HCT116 (cell line): Measurements from ENCODE around the gene PLOD1. TPM values are rescaled to one million over a fixed set of nuclear protein-coding genes. Genes with fewer than 3 reads are reported as not detected.

ENCODE experiments used
- ATAC-seq: fragments of 200-7000 bp; cut with Tn5 transposase; 2 replicates; pipeline ENCODE4 v1.9.1; 2020; ENCODE audit warnings: mild to moderate bottlenecking, moderate library complexity
- BruUV-seq: library from RNA; stranded (reverse); fragments of 400-500 nt; replicated peaks from 2 replicates; lab custom pipeline; 2021; lab: Mats Ljungman, UMichigan
- CTCF ChIA-PET: fragments of 300-600 bp; sonication (Branson Sonifier 250); formaldehyde crosslinking; loops from one replicate; lab custom pipeline; 2021; ENCODE audit warnings: antibody characterized with exemption; lab: Charles Lee
- POLR2A ChIA-PET: fragments of 300-600, 350-600 bp; sonication (Branson Sonifier 250); formaldehyde crosslinking; loops from one replicate; lab custom pipeline; 2021; ENCODE audit warnings: antibody characterized with exemption; lab: Charles Lee
- RAD21 ChIA-PET, 2 experiments: fragments of 300-600 bp; sonication (Branson Sonifier 250); formaldehyde crosslinking; loops; one replicate each; lab custom pipeline; 2023; ENCODE audit warnings: low total read pairs in 2 of 2; ENCODE audit not compliant: uncharacterized antibody in 2 of 2, unreplicated experiment in 2 of 2, low non-redundant PET in 1 of 2; lab: Charles Lee
- DNase-seq: peaks from one replicate; pipeline ENCODE4 v3.0.0-alpha.2; 2010; ENCODE audit warnings: low read depth, low spot score
- H2AFZ ChIP-seq: fragments of 200-600 bp; shearing (Covaris generic), sonication (generic); 2 replicates; pipeline ENCODE4 v1.6.1; 2017; ENCODE audit warnings: low read depth, mixed run types, mixed read lengths, antibody characterized with exemption, low read length; ENCODE audit not compliant: poor library complexity, severe bottlenecking
- H3K27ac ChIP-seq: 2 replicates; pipeline ENCODE4 v1.5.1; 2012; ENCODE audit warnings: low read depth, low read length
- H3K27me3 ChIP-seq: fragments of 200-600 bp; sonication (generic); 2 replicates; pipeline ENCODE4 v1.6.1; 2016; ENCODE audit warnings: mixed run types, low read length, mixed read lengths; ENCODE audit not compliant: insufficient read depth
- H3K36me3 ChIP-seq, 2 experiments: fragments of 200-500 bp in 1 of 2; fragments of 200-600 bp in 1 of 2; sonication (Bioruptor generic) in 1 of 2; sonication (generic) in 1 of 2; 2 replicates each; pipeline versions ENCODE4 v1.5.1 to v1.6.1; 2014 to 2016; ENCODE audit warnings: low read length in 2 of 2, inconsistent platforms in 1 of 2, mixed read lengths in 1 of 2, mixed run types in 1 of 2; ENCODE audit not compliant: insufficient read depth in 2 of 2, control insufficient read depth in 1 of 2
- H3K4me1 ChIP-seq, 2 experiments: fragments of 200-600 bp in 1 of 2; sonication (generic) in 1 of 2; 2 replicates each; pipeline versions ENCODE4 v1.5.1 to v1.6.1; 2012 to 2017; ENCODE audit warnings: low read length in 2 of 2, inconsistent platforms in 1 of 2, mild to moderate bottlenecking in 1 of 2, mixed read lengths in 1 of 2, mixed run types in 1 of 2, moderate library complexity in 1 of 2; ENCODE audit not compliant: insufficient read depth in 2 of 2, control insufficient read depth in 1 of 2
- H3K4me2 ChIP-seq: fragments of 200-600 bp; sonication (generic); 2 replicates; pipeline ENCODE4 v1.6.1; 2017; ENCODE audit warnings: mixed run types, low read length, mixed read lengths
- H3K4me3 ChIP-seq, 2 experiments: fragments of 200-600 bp in 1 of 2; sonication (generic) in 1 of 2; replicated peaks in 1 of 2; 2 replicates each; pipeline ENCODE4 v1.5.1; 2011 to 2016; ENCODE audit warnings: low read length in 2 of 2, control low read depth in 1 of 2, low read depth in 1 of 2, mild to moderate bottlenecking in 1 of 2, mixed read lengths in 1 of 2, mixed run types in 1 of 2
- H3K79me2 ChIP-seq: fragments of 200-600 bp; sonication (generic); 2 replicates; pipeline ENCODE4 v1.6.1; 2017; ENCODE audit warnings: mild to moderate bottlenecking, mixed run types, low read length, moderate library complexity, mixed read lengths; ENCODE audit not compliant: insufficient read depth
- H3K9ac ChIP-seq: fragments of 200-600 bp; sonication (generic); 2 replicates; pipeline ENCODE4 v1.6.1; 2016; ENCODE audit warnings: low read length, mixed read lengths
- H3K9me2 ChIP-seq: fragments of 200-600 bp; sonication (generic), shearing (Covaris generic); 2 replicates; pipeline ENCODE4 v1.6.1; 2017; ENCODE audit warnings: mixed run types, mild to moderate bottlenecking, moderate library complexity; ENCODE audit not compliant: insufficient read depth
- H3K9me3 ChIP-seq, 2 experiments: fragments of 200-500 bp in 1 of 2; fragments of 200-600 bp in 1 of 2; sonication (Bioruptor generic) in 1 of 2; sonication (generic) in 1 of 2; 2 replicates each; pipeline ENCODE4 v1.6.1; 2014 to 2017; ENCODE audit warnings: low read length in 2 of 2, mixed read lengths in 2 of 2, inconsistent platforms in 1 of 2, low read depth in 1 of 2, mild to moderate bottlenecking in 1 of 2, mixed run types in 1 of 2, moderate library complexity in 1 of 2; ENCODE audit not compliant: control insufficient read depth in 1 of 2, insufficient read depth in 1 of 2
- H4K20me1 ChIP-seq: fragments of 200-600 bp; sonication (generic), shearing (Covaris generic); 2 replicates; pipeline ENCODE4 v1.6.1; 2017; ENCODE audit warnings: mixed run types, mild to moderate bottlenecking, moderate library complexity; ENCODE audit not compliant: insufficient read depth
- ATF3 ChIP-seq: IDR thresholded peaks from 2 replicates; pipeline ENCODE4 v1.6.1; 2012
- CBX3 ChIP-seq: IDR thresholded peaks from 2 replicates; pipeline ENCODE4 v1.6.1; 2012; ENCODE audit warnings: low read depth
- CEBPB ChIP-seq: IDR thresholded peaks from 2 replicates; pipeline ENCODE4 v1.6.1; 2012; ENCODE audit warnings: low read depth
- CTCF ChIP-seq, 3 experiments: fragments of 200-600 bp in 1 of 3; sonication (generic) in 1 of 3; IDR thresholded peaks in 2 of 3; conservative IDR thresholded peaks in 1 of 3; 2 replicates each; pipeline ENCODE4 v1.5.1; 2012 to 2017; ENCODE audit warnings: low read depth in 2 of 3, low read length in 2 of 3, antibody characterized with exemption in 1 of 3, borderline replicate concordance in 1 of 3, control low read depth in 1 of 3, mild to moderate bottlenecking in 1 of 3, mixed read lengths in 1 of 3, mixed run types in 1 of 3, moderate library complexity in 1 of 3; ENCODE audit not compliant: insufficient read depth in 1 of 3
- EGR1 ChIP-seq: IDR thresholded peaks from 2 replicates; pipeline ENCODE4 v1.6.1; 2012; ENCODE audit warnings: low read depth
- ELF1 ChIP-seq: IDR thresholded peaks from 2 replicates; pipeline ENCODE4 v1.6.1; 2012; ENCODE audit warnings: low read depth, borderline replicate concordance
- EZH2 ChIP-seq: fragments of 200-600 bp; sonication (generic); IDR thresholded peaks from 2 replicates; pipeline ENCODE4 v1.6.1; 2017; ENCODE audit warnings: antibody characterized with exemption, mixed run types
- FOSL1 ChIP-seq: IDR thresholded peaks from 2 replicates; pipeline ENCODE4 v1.6.1; 2012; ENCODE audit warnings: low read depth
- JUND ChIP-seq: IDR thresholded peaks from 2 replicates; pipeline ENCODE4 v1.6.1; 2012
- POLR2A ChIP-seq: IDR thresholded peaks from 2 replicates; pipeline ENCODE4 v1.7.0; 2011; ENCODE audit warnings: borderline replicate concordance; ENCODE audit not compliant: insufficient read depth, insufficient read length; ENCODE audit errors: extremely low read depth
- POLR2AphosphoS5 ChIP-seq: IDR thresholded peaks from 2 replicates; pipeline ENCODE4 v1.6.1; 2011; ENCODE audit warnings: mild to moderate bottlenecking, low read depth, low read length, moderate library complexity
- REST ChIP-seq: IDR thresholded peaks from 2 replicates; pipeline ENCODE4 v1.6.1; 2012; ENCODE audit warnings: low read depth
- SRF ChIP-seq: IDR thresholded peaks from 2 replicates; pipeline ENCODE4 v1.6.1; 2012; ENCODE audit warnings: low read depth
- TCF7L2 ChIP-seq: IDR thresholded peaks from 2 replicates; pipeline ENCODE4 v1.7.0; 2011; ENCODE audit warnings: borderline replicate concordance, inconsistent platforms; ENCODE audit not compliant: insufficient read depth, insufficient read length; ENCODE audit errors: extremely low read depth
- YY1 ChIP-seq: IDR thresholded peaks from 2 replicates; pipeline ENCODE4 v1.6.1; 2011; ENCODE audit warnings: low read length, low read depth, moderate library complexity, mild to moderate bottlenecking; ENCODE audit not compliant: insufficient replicate concordance; ENCODE audit errors: extremely low read depth
- ZBTB33 ChIP-seq: IDR thresholded peaks from 2 replicates; pipeline ENCODE4 v1.6.1; 2011; ENCODE audit warnings: mild to moderate bottlenecking, low read length, moderate library complexity; ENCODE audit not compliant: insufficient replicate concordance; ENCODE audit errors: extremely low read depth
- ZFX ChIP-seq: fragments of 450-650 bp; IDR thresholded peaks from 2 replicates; pipeline ENCODE4 v1.6.1; 2017
- ZNF274 ChIP-seq: fragments of 200-500 bp; sonication (Bioruptor generic); IDR thresholded peaks from 2 replicates; pipeline ENCODE4 v1.6.1; 2014; ENCODE audit warnings: mild to moderate bottlenecking, low read depth, low read length, inconsistent platforms
- intact Hi-C: fragments of 100-400 bp; cut with micrococcal nuclease; formaldehyde crosslinking; loops from 2 replicates; pipeline ENCODE4 v1.10.0; 2022
- total RNA-seq: library from RNA; stranded (reverse); gene quantifications from one replicate; pipeline ENCODE4 v1.2.1, GENCODE V29; 2021; ENCODE audit not compliant: unreplicated experiment

Gene PLOD1
- total RNA-seq, 1 experiment from 2014 or later: 175 TPM

- no peaks in the 10 kb centered on the region for H3K9me2 ChIP-seq
- H3K4me2 ChIP-seq: peak within 1 kb of the TSS; percentile 82
- no TSS peak for BruUV-seq
- ATAC-seq (peak; percentile 94), DNase-seq (peak; percentile 94)
- H3K79me2 ChIP-seq: peaks cover 48% of the 10 kb centered on the region
- no peak within 1 kb of the TSS for H2AFZ ChIP-seq
- peak within 1 kb of the TSS; percentile 89 for H3K27ac ChIP-seq
- peaks cover 26 to 31% of the 10 kb centered on the region in 2 experiments for H3K36me3 ChIP-seq
- H3K9ac ChIP-seq: peak within 1 kb of the TSS; percentile 80
- intact Hi-C loops: loop anchor here (1.0 to 5.0 kb wide), 2 partner anchors 53 to 72 kb away; partner anchors contain the start of gene KIAA2013
- ChIA-PET POLR2A (interaction anchor here (1.0 to 3.6 kb wide), 4 partner anchors 16 to 114 kb away, joined by 3 to 115 read pairs (median 8); partner anchors contain the start of gene MIIP), CTCF (interaction anchor here (0.7 to 1.3 kb wide), 4 partner anchors 13 to 99 kb away, joined by 4 to 5 read pairs (median 4); no protein-coding TSS in a partner anchor), RAD21 (interaction anchor here in 1 of 2 experiments (0.8 to 1.2 kb wide), 3 partner anchors 13 to 72 kb away, joined by 3 to 4 read pairs (median 3); no protein-coding TSS in a partner anchor)
- H3K4me1 ChIP-seq: peaks cover 21 to 24% of the 10 kb centered on the region in 2 experiments
- peak within 1 kb of the TSS; percentile 73 to 83 for H3K4me3 ChIP-seq
- no peaks in the 10 kb centered on the region for H3K9me3 ChIP-seq
- no peaks in the 10 kb centered on the region for H4K20me1 ChIP-seq
- H3K27me3 ChIP-seq: no peaks in the 10 kb centered on the region
- TF ChIP-seq ATF3 (no peak), ELF1 (no peak; the same call in 1 of the 2 replicates), SRF (peak; percentile 94), JUND (no peak), POLR2AphosphoS5 (peak; percentile 85), EZH2 (no peak), TCF7L2 (peak; percentile 47), ZNF274 (no peak), REST (no peak), ZFX (peak; percentile 82), CEBPB (no peak), FOSL1 (no peak), ZBTB33 (no peak), YY1 (peak; percentile 97), CTCF (IDR thresholded peaks at IDR 0.05 in 2 of 3, conservative IDR thresholded peaks at IDR 0.05 in 1 of 3; ENCODE audit: borderline replicate concordance in 1 of 3, insufficient read depth in 1 of 3, low read depth in 2 of 3, low read length in 2 of 3) (no peak), EGR1 (peak; percentile 77), CBX3 (peak; percentile 79), POLR2A (peak; percentile 83)
Observed at GRCh38 chr1:11979851-11980675, 45.5 kb downstream of the PLOD1 start, which contains the start of gene MFN2. Gene MFN2 (plus strand): TSS chr1:11980444. CDS start chr1:11989169, 8,725 bp downstream.
